Activated effector memory CD4-positive, alpha-beta T cell treated with anti-CD3 and anti-CD28 coated beads, Interleukin-2, amount 50 U/mL, for 16 hours (primary cell): Measurements from ENCODE around the gene RAB37.

Source experiments
- DNase-seq: peaks from one replicate; pipeline ENCODE4 v3.0.0-alpha.2; 2020

The RAB37 gene

DNA sequence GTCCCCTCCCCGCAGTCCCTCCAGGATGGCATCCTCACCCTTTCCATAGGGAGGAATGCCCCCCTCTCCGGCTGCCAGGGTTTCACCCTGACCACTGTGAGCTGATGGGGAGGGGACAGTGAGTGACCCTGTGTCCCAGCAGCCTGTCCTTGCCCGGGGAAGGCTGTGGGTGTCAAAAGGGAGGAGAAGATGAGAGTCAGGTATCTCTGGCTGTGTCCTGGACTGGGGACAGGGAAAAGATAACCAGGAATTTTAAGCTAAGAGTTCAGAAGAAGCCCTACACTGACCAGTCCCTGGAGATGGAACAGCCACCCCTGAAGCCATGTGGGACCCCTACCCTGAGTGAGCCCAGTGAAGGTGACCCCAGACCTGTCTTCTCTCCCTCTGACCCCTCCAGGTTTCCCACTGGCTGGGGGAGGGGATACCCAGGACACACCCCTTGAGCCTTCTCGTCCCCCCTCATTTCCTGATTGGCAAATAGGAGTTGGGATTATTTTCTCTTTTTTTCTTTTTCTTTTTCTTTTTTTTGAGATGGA lies 27.8 kb downstream of the RAB37 start:
- no peak for DNase-seq

DNA sequence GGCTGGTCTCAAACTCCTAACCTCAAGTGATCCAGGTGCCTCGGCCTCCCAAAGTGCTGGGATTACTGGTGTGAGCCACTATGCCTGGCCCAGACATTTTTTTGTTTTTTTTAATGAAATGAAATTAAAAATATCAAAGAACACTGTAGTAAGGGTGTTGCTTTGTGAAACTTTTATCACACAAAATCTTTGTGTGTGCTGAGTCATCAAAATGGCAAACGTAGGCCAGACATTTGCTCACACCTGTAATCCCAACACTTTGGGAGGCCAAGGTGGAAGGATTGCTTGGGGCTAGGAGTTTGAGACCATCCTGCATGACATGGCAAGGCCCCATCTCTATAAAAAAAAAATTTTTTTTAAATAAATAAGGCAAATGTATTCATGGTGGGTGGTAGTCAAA lies 29.4 kb downstream of the RAB37 start:
- DNase-seq, result no peak

DNA sequence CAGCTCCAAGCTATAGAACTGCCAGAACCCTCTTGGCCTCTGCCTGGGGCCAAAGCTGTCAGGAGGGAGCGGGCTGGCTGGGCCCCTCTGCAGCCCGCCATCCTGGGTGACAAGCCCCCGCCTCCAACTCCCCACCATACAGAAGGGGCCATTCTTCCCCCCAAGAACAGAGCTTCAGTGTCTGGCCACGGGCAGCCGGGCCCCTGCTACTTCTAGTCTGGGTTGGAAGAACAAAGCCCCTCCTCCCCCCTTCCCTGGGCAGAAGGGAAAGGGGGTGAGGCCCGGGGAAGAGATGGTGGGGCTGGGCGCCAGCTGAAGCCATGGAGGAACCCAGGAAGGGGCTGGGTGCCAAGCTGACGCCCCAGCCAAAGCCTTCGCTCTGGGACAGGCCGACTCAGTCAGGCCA lies 30.1 kb downstream of the RAB37 start:
- no peak for DNase-seq

DNA sequence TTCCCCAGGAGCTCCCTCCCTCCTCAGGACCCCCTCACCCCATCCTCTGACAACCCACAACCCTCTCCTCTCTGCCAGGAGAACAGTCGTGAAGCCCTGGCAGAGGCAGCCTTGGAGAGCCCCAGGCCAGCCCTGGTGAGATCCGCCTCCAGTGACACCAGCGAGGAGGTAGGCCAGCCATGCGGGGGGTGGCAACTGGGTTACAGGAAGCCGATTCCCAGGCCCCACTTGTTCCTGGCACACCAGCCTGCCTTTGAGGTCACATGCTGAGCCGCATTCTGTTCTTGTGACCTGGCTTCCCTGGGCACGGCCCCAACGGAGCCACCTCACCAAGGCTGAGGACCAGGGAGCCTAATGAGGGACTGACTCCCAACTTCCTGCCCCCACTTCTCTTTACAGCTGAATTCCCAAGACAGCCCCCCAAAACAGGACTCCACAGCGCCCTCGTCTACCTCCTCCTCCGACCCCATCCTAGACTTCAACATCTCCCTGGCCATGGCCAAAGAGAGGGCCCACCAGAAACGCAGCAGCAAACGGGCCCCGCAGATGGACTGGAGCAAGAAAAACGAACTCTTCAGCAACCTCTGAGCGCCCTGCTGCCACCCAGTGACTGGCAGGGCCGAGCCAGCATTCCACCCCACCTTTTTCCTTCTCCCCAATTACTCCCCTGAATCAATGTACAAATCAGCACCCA lies 31.2 kb downstream of the RAB37 start:
- no peak for DNase-seq

DNA sequence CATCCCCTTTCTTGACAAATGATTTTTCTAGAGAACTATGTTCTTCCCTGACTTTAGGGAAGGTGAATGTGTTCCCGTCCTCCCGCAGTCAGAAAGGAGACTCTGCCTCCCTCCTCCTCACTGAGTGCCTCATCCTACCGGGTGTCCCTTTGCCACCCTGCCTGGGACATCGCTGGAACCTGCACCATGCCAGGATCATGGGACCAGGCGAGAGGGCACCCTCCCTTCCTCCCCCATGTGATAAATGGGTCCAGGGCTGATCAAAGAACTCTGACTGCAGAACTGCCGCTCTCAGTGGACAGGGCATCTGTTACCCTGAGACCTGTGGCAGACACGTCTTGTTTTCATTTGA lies 31.7 kb downstream of the RAB37 start:
- DNase-seq, result no peak

DNA sequence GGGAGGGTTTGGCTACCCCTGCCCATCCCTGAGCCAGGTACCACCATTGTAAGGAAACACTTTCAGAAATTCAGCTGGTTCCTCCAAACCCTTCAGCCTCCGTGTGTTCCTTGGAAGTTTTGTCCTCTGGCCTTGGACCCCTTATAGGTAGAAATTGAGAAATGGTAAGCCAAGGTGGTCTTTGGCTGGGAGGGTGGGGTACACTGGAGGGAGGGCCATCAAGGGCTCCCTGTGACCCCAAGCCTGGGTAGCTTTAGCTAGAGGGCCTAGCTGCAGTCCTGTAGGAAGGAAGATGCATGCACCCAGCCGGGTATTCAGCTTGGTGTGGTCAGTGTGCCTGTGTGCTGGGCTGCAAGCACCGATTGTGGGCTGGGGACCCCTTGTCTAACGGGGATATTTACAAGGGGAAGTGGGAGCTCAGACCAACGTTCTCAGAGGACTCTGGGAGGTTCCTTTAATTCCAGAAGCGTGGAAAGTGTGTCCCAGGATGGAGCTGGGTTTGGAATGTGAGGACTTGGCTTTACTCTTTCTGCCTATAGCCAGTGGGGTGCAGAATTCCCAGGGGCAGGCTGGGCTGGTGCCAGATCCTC lies 32.3 kb downstream of the RAB37 start:
- DNase-seq, result no peak

DNA sequence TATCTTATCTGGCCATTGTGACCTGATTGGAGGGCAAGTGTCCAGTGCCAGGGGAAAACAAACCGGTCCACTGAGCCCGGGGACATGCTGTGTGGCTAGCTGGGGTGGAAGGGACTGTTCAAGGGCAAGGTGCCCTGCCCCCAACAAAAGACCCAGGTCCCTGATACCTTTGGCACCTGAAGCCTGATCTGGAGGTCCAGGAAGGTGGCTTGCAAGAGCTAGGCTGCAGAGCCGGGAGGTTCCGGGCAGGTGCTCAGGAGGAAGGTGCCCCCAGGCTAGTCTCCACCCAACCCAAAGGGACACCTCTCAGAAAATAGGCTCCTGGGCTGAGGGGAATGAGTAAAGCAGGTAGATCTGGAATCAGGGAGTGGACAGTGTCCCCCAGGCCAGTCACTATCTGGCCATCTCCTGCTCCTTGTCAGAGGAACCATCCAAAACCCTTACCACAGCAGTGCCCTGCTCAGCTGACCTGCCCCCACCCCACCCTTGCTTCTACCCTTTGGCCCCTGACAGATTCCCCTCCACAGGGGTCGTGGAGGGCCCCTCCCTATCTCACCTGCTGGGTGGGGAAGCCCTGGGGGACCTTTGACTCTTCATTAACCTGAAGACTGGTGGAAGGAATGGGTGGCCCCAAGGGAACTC lies 32.9 kb downstream of the RAB37 start:
- no peak for DNase-seq

DNA sequence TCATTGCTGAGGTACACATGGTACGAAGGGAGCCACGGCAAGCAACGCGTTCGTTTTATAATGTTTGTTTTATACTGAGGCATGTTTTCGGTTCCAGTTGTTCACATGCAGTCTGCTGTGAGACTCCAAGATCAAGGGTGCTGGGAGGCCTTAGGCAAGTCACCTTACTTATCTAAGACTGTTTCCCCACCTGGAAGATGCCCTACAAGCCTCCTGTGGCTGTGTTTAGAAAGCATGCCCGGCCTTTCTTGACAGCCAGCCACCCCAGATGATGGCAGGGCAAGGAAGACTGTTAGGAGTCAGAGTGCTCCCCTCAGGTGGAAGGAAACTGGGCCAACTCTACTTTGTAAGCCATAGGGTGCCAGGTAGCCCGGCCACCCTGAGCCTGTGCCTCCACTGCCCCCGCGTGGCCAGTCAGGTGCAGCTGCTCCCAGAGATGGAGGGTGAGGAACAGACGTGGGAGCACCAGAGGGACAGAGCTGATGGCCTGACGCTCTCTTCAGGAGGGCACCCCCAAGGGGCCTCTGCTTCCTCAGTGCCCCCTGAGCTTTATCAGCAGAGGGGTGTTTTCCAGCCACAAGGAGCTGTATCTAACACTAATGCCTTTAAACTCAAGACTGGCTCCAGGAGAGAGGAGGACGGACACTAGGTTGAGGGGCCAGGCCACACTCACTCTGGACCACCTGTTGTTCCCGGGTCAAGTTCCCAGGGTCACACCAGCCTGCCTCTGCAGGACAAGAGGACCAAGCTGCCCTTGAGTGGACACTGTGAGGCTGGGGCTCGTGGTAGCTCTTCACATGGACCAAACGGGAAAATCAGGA lies 33.7 kb downstream of the RAB37 start:
- peak; percentile 91 for DNase-seq

DNA sequence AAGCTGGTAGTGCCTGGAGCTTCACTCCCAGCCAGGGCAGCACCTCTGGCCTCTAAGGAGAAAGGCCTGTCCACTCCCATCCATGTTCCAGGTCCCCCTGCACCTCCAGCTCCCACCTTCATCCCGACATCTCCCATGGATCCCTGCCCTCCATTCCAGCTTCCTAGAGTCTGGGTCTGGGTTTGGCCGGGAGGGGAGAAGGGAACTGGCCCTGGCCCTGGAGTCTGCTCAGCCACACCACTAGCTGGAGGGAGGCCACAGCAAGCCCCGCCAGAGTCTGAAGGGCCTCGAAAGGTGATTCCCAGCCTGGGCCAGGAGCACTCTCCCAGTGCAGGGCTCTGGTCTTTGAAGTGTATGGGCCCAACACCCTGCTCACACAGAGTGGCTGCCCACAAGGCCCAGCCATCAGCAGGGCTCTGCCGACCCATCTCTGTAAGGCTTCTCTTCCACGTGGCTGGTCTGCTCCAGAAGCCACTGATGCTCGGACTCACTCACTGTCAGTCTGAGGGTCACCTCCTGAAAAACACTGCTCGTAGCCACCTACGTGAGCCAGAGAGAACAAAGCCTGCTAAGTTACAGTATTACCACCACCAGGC lies 34.4 kb downstream of the RAB37 start:
- DNase-seq, result no peak

DNA sequence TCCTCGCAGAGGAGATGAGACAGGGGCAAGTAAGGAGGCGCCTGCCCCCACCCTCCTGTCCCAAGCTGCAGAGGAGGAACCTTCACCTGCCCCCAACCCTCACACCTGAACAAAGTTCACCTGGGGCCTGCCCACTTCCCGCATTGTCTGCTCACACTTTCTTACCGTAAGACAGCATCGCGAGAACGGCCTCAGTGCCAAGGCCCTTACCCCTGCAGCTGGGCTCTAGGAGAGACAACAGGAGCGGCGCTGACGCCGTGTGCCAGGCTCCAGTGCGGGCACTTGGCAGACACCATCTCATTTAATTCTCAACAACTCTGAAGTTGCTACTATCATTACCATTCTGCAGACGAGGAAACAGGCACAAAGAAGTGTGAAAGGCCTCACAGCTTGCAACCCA lies 35.0 kb downstream of the RAB37 start:
- no peak for DNase-seq

DNA sequence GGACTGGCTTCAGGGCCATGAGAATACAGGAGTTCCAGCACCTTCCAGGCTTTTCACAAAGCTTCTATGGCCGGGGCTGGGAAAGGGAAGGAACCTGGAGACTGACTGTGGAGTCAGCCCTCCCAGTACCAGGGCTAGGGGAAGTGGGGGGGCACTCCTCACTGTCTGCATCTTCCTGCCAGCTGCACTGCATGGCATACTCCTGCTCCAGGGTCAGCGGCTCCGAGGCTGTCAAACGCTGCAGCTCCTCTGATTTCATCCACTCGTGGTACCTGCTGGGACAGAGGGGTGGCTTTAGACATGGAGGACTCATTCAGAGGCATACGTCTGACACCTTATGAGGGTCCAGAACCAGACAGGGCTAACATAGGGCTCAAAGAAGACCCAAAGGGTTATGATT lies 36.4 kb downstream of the RAB37 start:
- no peak for DNase-seq

DNA sequence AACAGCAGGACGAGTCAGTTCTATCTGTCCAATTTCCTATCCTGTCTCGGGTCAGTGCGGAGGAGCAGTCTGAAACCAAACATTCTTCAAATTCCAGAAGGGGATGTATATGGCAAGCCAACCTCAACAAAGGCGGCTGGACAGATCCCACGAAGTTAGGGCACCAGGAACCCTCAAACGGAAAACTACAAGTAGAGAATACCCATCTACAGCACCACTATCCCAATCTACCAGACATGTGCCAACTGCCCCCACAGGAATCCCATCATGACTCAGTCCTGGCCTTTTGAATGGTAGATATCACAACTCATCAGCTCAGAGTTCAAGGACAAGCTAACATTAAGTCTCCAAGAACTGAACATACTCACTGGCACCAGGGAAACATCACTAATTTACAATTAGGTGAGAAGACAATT lies 36.8 kb downstream of the RAB37 start:
- DNase-seq, result no peak

DNA sequence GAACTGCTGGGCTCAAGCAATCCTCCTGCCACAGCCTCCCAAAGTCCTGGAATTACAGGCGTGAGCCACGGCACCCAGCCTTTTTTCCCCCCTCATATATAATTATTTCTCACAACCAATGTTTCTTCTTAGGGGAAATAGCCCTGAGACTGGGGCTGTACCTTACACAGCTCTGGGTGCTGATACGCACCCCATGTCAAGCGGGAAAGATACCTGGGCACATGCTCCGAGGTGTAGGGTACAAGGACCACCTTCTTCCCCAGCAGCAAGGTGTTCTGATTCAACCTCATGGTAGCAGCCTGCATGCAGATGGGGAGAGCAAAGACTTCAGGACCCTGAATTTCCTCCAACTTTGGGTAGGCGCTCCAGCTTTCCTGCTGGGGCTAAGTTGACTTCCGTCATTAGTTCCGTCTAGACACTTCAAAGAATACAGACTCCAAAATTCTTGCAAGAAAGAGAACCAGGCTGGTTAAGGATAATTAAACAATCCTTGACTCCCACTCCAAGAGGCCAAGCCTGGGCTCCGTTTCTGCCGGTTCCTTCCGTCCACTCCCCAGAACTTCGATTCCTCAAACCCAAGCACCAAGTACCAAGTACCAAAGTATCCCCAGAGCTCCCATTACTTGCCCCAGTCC lies 38.5 kb downstream of the RAB37 start:
- no peak for DNase-seq

DNA sequence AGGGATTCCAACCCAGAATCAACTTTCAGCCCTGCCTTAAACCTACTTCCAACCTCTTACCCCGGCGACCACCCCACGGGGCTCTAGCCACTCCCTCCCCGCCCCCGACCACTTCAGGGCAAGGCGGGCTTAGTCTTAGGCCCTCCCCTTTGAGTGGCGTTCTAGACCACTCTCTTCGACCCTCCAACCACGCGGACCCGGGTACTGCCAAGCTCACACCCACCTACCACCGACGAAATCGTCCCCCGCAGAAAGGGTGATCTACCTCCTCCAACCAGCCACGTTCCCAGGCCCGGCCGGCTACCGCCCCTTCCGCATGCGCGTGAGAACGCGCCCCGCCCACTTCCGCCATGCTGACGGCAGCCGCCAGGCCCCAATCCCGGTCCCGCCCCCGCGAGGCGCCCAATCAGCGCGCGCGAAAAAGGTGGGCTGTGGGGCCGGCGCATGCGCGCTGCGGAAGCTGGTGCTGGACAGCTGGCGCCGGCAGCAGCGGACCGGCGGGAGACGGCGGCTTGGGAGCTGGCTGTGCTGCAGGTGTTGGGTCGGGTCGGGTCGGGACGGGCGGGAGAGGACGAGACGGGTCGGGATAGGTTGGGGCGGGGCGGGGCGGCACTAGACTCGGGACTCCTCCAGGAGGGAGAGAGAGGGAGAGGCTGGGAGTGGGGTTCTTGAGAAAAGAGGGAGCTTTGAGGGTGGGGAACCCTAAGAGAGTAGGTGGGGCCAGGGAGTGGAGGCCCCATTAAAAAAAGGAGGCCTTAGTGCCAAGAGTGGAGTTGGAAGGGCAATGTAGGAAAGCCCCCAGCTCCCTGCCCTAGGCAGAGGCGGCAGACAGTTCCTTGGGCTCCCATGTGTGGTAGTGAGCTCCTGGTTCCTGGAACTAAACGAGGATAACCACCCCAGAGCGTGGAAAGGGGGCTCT lies 39.2 kb downstream of the RAB37 start, which contains the start of gene NAT9:
TSS of gene NAT9 (minus strand) at position 302 of the 919 bp plus-strand sequence. CDS start 647 bp downstream, outside the sequence.
- DNase-seq, result peak; percentile 100

DNA sequence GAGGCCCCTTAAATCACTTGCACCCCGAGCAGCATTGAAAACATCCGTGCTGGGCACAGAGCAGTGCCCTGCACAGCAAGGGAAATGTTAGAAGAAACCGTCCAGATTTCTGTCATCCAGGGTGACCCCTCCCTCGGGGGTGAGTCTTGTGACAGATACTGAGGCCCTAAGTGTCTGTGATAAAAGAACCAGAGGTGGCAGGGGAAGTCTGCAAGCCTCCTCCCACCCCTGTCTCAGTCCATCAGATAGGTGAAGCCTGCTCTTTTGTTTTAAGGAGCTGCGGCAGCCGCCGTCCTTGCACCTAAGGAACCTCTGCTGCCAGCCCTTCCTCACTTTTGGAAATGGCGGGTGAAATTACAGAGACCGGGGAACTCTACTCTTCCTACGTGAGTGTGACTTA lies 39.9 kb downstream of the RAB37 start:
- DNase-seq, result no peak

DNA sequence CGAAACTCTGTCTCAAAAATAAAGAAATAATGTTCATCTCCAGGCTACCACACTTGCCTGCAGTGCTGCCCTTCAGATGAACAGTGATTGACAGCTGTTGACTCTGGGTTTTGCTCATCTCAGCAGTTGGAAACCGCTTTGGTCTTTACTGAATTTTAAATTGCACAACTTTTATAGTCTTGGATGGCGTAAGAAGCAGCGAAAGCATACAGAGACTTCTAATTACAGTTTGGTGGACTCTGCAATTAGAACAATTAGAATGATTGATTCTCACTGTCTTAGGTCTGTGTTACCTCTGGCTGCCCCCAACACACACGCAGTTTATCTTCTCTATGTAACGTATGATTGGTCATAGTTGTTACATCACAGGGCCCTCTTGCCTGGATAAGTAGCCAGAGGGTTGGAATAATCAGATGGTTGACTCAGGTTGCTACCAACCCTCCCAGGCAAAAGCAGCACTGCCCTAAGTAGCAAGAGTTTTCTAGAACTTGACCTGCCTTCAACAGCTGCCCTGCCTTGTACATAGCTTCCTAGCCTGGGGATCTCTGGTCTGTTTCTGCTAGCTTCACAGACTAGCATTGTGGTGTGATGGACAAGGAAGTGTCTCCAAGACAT lies 41.0 kb downstream of the RAB37 start:
- no peak for DNase-seq

DNA sequence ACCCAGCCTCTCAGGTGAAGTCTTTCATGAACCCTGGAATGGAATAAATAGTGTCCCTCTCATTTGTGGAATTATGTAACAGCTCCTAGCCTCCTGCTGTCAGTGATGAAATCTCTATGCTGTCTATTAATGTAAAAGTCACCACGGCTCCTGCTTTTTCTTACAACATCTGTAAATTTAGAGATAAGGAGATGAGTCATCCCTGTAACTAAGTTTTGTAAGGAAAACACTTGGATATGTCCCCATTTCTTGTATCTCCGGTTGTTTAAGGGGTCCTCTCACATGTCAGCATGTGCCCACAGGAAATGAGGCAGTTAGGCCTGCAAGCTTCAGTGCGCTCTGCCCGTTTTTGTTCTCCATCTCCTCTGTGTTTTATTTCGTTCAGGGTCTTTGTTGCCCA lies 41.9 kb downstream of the RAB37 start:
- DNase-seq, result no peak

DNA sequence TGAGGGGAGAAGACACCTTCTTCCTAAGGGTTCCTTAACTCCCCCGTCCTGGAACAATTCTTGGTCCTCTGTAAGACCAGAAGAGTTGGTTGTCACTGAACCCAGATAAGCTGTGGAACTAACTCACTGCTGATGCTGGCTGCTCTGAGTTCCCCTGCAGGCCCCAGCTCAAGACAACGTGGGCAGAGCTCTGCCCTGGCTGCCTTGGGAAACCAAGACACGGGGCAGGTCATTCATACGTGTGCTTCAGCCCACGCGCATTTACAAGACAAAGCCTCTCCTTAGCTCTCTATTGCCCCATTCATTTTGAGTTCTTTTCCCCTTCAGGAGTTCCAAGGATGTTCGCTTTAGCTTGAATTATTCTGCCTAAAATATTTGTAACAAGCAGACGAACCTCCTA lies 42.4 kb downstream of the RAB37 start:
- no peak for DNase-seq

DNA sequence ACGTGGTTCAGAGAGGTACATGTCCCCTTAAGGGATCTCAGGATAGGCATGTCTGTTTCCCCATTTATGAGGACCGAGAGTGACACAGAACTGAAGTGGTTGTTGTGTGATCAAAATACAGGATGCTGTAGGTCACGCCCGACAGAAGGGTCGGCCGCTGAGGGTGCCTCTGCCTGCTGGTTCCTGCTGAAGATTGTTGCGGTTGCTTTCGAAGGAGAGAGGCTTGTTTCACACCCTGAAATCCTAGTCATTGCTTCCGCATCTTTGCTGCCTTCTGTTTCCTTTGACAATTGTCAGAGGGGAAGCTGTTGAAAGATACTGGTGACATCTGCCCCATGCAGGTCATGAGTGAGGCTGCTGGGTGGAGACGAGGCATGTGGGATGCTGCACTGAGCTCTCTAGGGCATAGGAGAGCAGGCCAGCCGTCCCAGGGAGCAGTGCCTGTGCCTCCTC lies 42.9 kb downstream of the RAB37 start:
- peak; percentile 83 for DNase-seq

DNA sequence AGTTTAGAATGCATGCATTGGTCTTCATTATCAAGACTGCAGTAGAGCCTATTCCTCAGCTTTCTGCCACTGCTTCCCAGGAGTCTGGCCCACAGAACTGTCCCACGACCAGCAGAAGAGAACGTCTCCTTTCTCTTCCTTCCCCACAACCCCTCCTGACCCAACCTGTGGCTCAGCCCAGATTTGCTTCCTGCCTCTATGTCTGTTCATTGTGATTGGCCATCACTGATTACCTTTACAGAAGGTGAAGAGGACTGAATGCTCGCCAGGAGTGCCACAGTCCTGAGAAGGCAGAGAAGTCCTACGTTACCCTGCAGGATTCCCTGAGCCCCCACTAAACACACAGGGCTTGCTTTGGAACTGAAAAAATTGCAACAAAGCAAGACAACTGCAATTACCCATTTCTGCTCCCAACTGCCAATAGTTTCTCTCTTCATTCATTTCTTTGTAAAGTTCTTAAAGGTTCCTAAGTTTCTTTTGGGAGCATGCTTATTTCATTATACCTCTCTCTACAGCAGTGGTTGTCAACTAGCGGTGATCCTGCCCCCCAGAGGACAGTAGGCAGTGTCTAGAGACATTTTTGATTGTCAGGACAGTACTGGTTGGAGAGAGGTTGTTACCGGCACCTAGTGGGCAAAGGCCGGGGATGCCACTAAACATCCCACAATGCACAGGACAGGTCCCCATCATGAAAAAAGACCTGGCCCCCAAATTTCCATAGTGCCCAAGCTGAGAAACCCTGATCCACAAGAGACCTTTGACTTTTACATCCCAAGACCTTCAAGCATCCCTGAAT lies 43.6 kb downstream of the RAB37 start:
- no peak for DNase-seq
